Parathyroid adenoma (tissue), 2 donors: Measurements from ENCODE around the gene ZNF565.
A peak's percentile ranks its signal among the peaks of the same experiment; 100 is the strongest.

ENCODE experiments used
- H2AFZ ChIP-seq: fragments of 300-600 bp; sonication (generic); one replicate; pipeline ENCODE4 v1.7.0; 2017; ENCODE audit warnings: antibody characterized with exemption, mild to moderate bottlenecking
- H3K27ac ChIP-seq: fragments of 300-600 bp; sonication (generic); one replicate; pipeline ENCODE4 v1.7.0; 2017
- H3K27me3 ChIP-seq: fragments of 300-600 bp; sonication (generic); one replicate; pipeline ENCODE4 v1.7.0; 2017; ENCODE audit warnings: low read length; ENCODE audit not compliant: control insufficient read depth, insufficient read depth
- H3K36me3 ChIP-seq: fragments of 300-600 bp; sonication (generic); one replicate; pipeline ENCODE4 v1.7.0; 2017; ENCODE audit warnings: low read length; ENCODE audit not compliant: control insufficient read depth, insufficient read depth
- H3K4me1 ChIP-seq: fragments of 300-600 bp; sonication (generic); one replicate; pipeline ENCODE4 v1.7.0; 2017; ENCODE audit warnings: control low read depth
- H3K4me2 ChIP-seq: fragments of 300-600 bp; sonication (generic); one replicate; pipeline ENCODE4 v1.7.0; 2017; ENCODE audit warnings: low read length
- H3K4me3 ChIP-seq: fragments of 300-600 bp; sonication (generic); one replicate; pipeline ENCODE4 v1.7.0; 2017; ENCODE audit warnings: low read depth, low read length
- H3K79me2 ChIP-seq: fragments of 300-600 bp; sonication (generic); one replicate; pipeline ENCODE4 v1.7.0; 2017; ENCODE audit warnings: control low read depth
- H3K9ac ChIP-seq: fragments of 300-600 bp; sonication (generic); one replicate; pipeline ENCODE4 v1.7.0; 2017; ENCODE audit warnings: mild to moderate bottlenecking
- H3K9me3 ChIP-seq: fragments of 300-600 bp; sonication (generic); one replicate; pipeline ENCODE4 v1.7.0; 2017; ENCODE audit warnings: low read length; ENCODE audit not compliant: control insufficient read depth
- CTCF ChIP-seq: fragments of 300-600 bp; sonication (generic); IDR thresholded peaks from one replicate; pipeline ENCODE4 v1.7.0; 2017; ENCODE audit warnings: antibody characterized with exemption, mild to moderate bottlenecking
- donor health status: primary hyperparathyroidism.

Gene ZNF565

GRCh38 chr19:36169084-36169760 is 45.2 kb downstream of the ZNF565 start:
- Histone ChIP-seq H3K4me2 (peak overlapping the region; percentile 51), H3K4me1 (peaks cover 4% of the 10 kb centered on the region), H3K4me3 (peak overlapping the region; percentile 18), H3K36me3 (no peaks in the 10 kb centered on the region), H3K79me2 (no peaks in the 10 kb centered on the region), H3K9ac (no peak overlapping the region), H3K27me3 (no peaks in the 10 kb centered on the region), H3K27ac (peak overlapping the region; percentile 45), H3K9me3 (no peaks in the 10 kb centered on the region), H2AFZ (no peak overlapping the region)
- TF ChIP-seq CTCF, result no peak

GRCh38 chr19:36163813-36164212 is 50.7 kb downstream of the ZNF565 start:
- Histone ChIP-seq H2AFZ (no peak overlapping the region), H3K36me3 (no peaks in the 10 kb centered on the region), H3K4me3 (no peak overlapping the region), H3K9me3 (no peaks in the 10 kb centered on the region), H3K27ac (no peak overlapping the region), H3K9ac (no peak overlapping the region), H3K4me1 (no peaks in the 10 kb centered on the region), H3K4me2 (no peak overlapping the region), H3K27me3 (no peaks in the 10 kb centered on the region), H3K79me2 (no peaks in the 10 kb centered on the region)
- no peak for TF ChIP-seq CTCF

GRCh38 chr19:36160821-36161596 is 53.5 kb downstream of the ZNF565 start:
- H3K79me2 ChIP-seq, result no peaks in the 10 kb centered on the region
- no peaks in the 10 kb centered on the region for H3K27me3 ChIP-seq
- no peak overlapping the region for H3K9ac ChIP-seq
- H2AFZ ChIP-seq, result no peak overlapping the region
- no peak overlapping the region for H3K4me3 ChIP-seq
- H3K36me3 ChIP-seq, result no peaks in the 10 kb centered on the region
- H3K27ac ChIP-seq, result no peak overlapping the region
- no peaks in the 10 kb centered on the region for H3K4me1 ChIP-seq
- H3K9me3 ChIP-seq, result no peaks in the 10 kb centered on the region
- TF ChIP-seq CTCF, result no peak
- no peak overlapping the region for H3K4me2 ChIP-seq

GRCh38 chr19:36153126-36153525 is 61.3 kb downstream of the ZNF565 start:
- Histone ChIP-seq H3K4me3 (peak overlapping the region; percentile 77), H3K4me1 (no peaks in the 10 kb centered on the region), H3K27me3 (no peaks in the 10 kb centered on the region), H3K79me2 (peaks cover 4% of the 10 kb centered on the region), H3K27ac (peak overlapping the region; percentile 98), H2AFZ (peak overlapping the region; percentile 92), H3K9me3 (no peaks in the 10 kb centered on the region), H3K36me3 (no peaks in the 10 kb centered on the region), H3K4me2 (peak overlapping the region; percentile 71), H3K9ac (no peak overlapping the region)
- no peak for TF ChIP-seq CTCF
